H1 (cell line): ENCODE results near the gene LMX1A. TPM values are rescaled to one million over a fixed set of nuclear protein-coding genes. Genes with fewer than 3 reads are reported as not detected.

Experiments used
- CTCF ChIA-PET: fragments of 300-600 bp; sonication (Branson Sonifier 250); formaldehyde crosslinking; loops from one replicate; lab custom pipeline; 2021; ENCODE audit not compliant: partially characterized antibody; lab: Charles Lee
- POLR2A ChIA-PET: fragments of 300-600 bp; sonication (Branson Sonifier 250); formaldehyde crosslinking; loops from one replicate; lab custom pipeline; 2021; ENCODE audit warnings: inconsistent platforms; ENCODE audit not compliant: partially characterized antibody; lab: Charles Lee
- DNase-seq, 2 experiments: peaks; one replicate each; pipeline versions ENCODE4 v3.0.0 to v3.0.0-alpha.2; 2010 to 2022; ENCODE audit warnings: low spot score in 2 of 2, low read depth in 1 of 2, mixed read lengths in 1 of 2
- FAIRE-seq: peaks from 2 replicates; lab custom pipeline; 2011; peaks lifted over from hg19 to GRCh38; lab: Jason Lieb, UNC
- H2AFZ ChIP-seq: 2 replicates; pipeline ENCODE4 v1.8.1; 2012; ENCODE audit warnings: low read length, inconsistent platforms
- H2AK5ac ChIP-seq: 2 replicates; pipeline ENCODE4 v1.6.1; 2013; ENCODE audit warnings: low read depth, low read length
- H2BK120ac ChIP-seq: replicated peaks from 2 replicates; pipeline ENCODE3; 2013; ENCODE audit warnings: low read depth, low read length, inconsistent platforms
- H2BK12ac ChIP-seq: 2 replicates; pipeline ENCODE4 v1.6.1; 2013; ENCODE audit warnings: low read depth, low read length
- H2BK15ac ChIP-seq: 2 replicates; pipeline ENCODE4 v1.6.1; 2013; ENCODE audit warnings: low read length
- H2BK20ac ChIP-seq: 2 replicates; pipeline ENCODE4 v1.6.1; 2013; ENCODE audit warnings: low read length
- H2BK5ac ChIP-seq: 2 replicates; pipeline ENCODE4 v1.6.1; 2013; ENCODE audit warnings: low read depth, low read length
- H3K14ac ChIP-seq: 2 replicates; pipeline ENCODE4 v1.6.1; 2013; ENCODE audit warnings: inconsistent platforms; ENCODE audit not compliant: insufficient read length
- H3K18ac ChIP-seq: 2 replicates; pipeline ENCODE4 v1.6.1; 2013; ENCODE audit warnings: low read length; ENCODE audit errors: extremely low read depth
- H3K23ac ChIP-seq: 2 replicates; pipeline ENCODE4 v1.6.1; 2013; ENCODE audit warnings: inconsistent platforms; ENCODE audit not compliant: insufficient read length
- H3K23me2 ChIP-seq: 2 replicates; pipeline ENCODE4 v1.6.1; 2013; ENCODE audit warnings: low read depth, low read length
- H3K27ac ChIP-seq: 2 replicates; pipeline ENCODE4 v1.6.1; 2011; ENCODE audit warnings: low read depth, low read length, inconsistent platforms
- H3K27me3 ChIP-seq, 4 experiments: replicated peaks in 1 of 4; 1 replicate in 1 of 4; 2 replicates in 3 of 4; pipeline versions ENCODE4 v1.6.1 to v1.8.1; 2011 to 2013; ENCODE audit warnings: low read length in 3 of 4, mild to moderate bottlenecking in 3 of 4, inconsistent platforms in 2 of 4, mixed read lengths in 2 of 4, moderate library complexity in 1 of 4; ENCODE audit not compliant: control insufficient read depth in 3 of 4, insufficient read depth in 3 of 4; ENCODE audit errors: extremely low read depth in 1 of 4
- H3K36me3 ChIP-seq, 4 experiments: 2 replicates each; pipeline versions ENCODE4 v1.6.1 to v1.8.1; 2011 to 2013; ENCODE audit warnings: mild to moderate bottlenecking in 4 of 4, low read length in 3 of 4, moderate library complexity in 2 of 4, control low read depth in 1 of 4, inconsistent platforms in 1 of 4; ENCODE audit not compliant: insufficient read depth in 4 of 4, control insufficient read depth in 2 of 4
- H3K4ac ChIP-seq: replicated peaks from 2 replicates; pipeline ENCODE3; 2013; ENCODE audit warnings: low read length, low read depth, mixed read lengths, inconsistent platforms; ENCODE audit not compliant: insufficient read length
- H3K4me1 ChIP-seq, 4 experiments: replicated peaks in 1 of 4; 1 replicate in 1 of 4; 2 replicates in 3 of 4; pipeline versions ENCODE4 v1.6.1 to v1.8.1; 2011 to 2013; ENCODE audit warnings: low read length in 3 of 4, inconsistent platforms in 2 of 4, mixed read lengths in 1 of 4; ENCODE audit not compliant: insufficient read depth in 4 of 4, control insufficient read depth in 3 of 4
- H3K4me2 ChIP-seq, 2 experiments: 2 replicates each; pipeline versions ENCODE4 v1.6.1 to v1.8.1; 2011 to 2013; ENCODE audit warnings: low read depth in 2 of 2, low read length in 2 of 2, control low read depth in 1 of 2, inconsistent platforms in 1 of 2, mild to moderate bottlenecking in 1 of 2; ENCODE audit not compliant: insufficient read depth in 1 of 2
- H3K4me3 ChIP-seq, 4 experiments: fragments of 200-600, 300-600 bp in 1 of 4; sonication (generic), shearing (Covaris generic), sonication (Bioruptor Twin) in 1 of 4; 2 replicates each; pipeline versions ENCODE4 v1.5.1 to v1.8.1; 2011 to 2016; ENCODE audit warnings: low read length in 4 of 4, low read depth in 3 of 4, control low read depth in 2 of 4, inconsistent platforms in 2 of 4, mild to moderate bottlenecking in 2 of 4, mixed read lengths in 1 of 4, moderate library complexity in 1 of 4; ENCODE audit not compliant: insufficient read depth in 2 of 4; ENCODE audit errors: extremely low read depth in 1 of 4
- H3K56ac ChIP-seq: replicated peaks from 2 replicates; pipeline ENCODE3; 2013; ENCODE audit warnings: low read depth, mild to moderate bottlenecking, mixed read lengths, low read length, inconsistent platforms; ENCODE audit not compliant: insufficient read length
- H3K79me1 ChIP-seq: 2 replicates; pipeline ENCODE4 v1.6.1; 2013; ENCODE audit warnings: low read depth, low read length, control low read depth
- H3K79me2 ChIP-seq, 2 experiments: 2 replicates each; pipeline versions ENCODE4 v1.6.1 to v1.8.1; 2012 to 2013; ENCODE audit warnings: low read length in 2 of 2, mild to moderate bottlenecking in 2 of 2, inconsistent platforms in 1 of 2; ENCODE audit not compliant: insufficient read depth in 2 of 2, control insufficient read depth in 1 of 2
- H3K9ac ChIP-seq, 4 experiments: replicated peaks in 1 of 4; 1 replicate in 1 of 4; 2 replicates in 3 of 4; pipeline versions ENCODE4 v1.6.1 to v1.8.1; 2011 to 2013; ENCODE audit warnings: low read depth in 3 of 4, low read length in 3 of 4, control low read depth in 2 of 4, mild to moderate bottlenecking in 2 of 4, moderate library complexity in 2 of 4, inconsistent platforms in 1 of 4; ENCODE audit errors: extremely low read depth in 1 of 4
- H3K9me3 ChIP-seq, 2 experiments: 2 replicates each; pipeline versions ENCODE4 v1.6.1 to v1.8.1; 2012 to 2013; ENCODE audit warnings: mild to moderate bottlenecking in 2 of 2, moderate library complexity in 2 of 2, control low read depth in 1 of 2, inconsistent platforms in 1 of 2, low read depth in 1 of 2, low read length in 1 of 2, mixed read lengths in 1 of 2; ENCODE audit not compliant: insufficient read depth in 2 of 2
- H4K20me1 ChIP-seq, 2 experiments: replicated peaks in 1 of 2; 2 replicates each; pipeline versions ENCODE3 to v1.8.1; 2011 to 2013; ENCODE audit warnings: inconsistent platforms in 2 of 2, low read length in 2 of 2, mild to moderate bottlenecking in 1 of 2; ENCODE audit not compliant: insufficient read depth in 2 of 2, control insufficient read depth in 1 of 2
- H4K5ac ChIP-seq: 2 replicates; pipeline ENCODE4 v1.6.1; 2013; ENCODE audit warnings: low read length, low read depth, mixed read lengths, inconsistent platforms; ENCODE audit not compliant: insufficient read length
- H4K8ac ChIP-seq: 2 replicates; pipeline ENCODE4 v1.8.0; 2013; ENCODE audit warnings: mild to moderate bottlenecking, moderate library complexity, low read length, inconsistent platforms; ENCODE audit not compliant: insufficient read depth; ENCODE audit errors: extremely low read depth
- H4K91ac ChIP-seq: replicated peaks from 2 replicates; pipeline ENCODE3; 2013; ENCODE audit warnings: low read length, mixed read lengths, inconsistent platforms; ENCODE audit not compliant: insufficient read length
- CBX8 ChIP-seq: fragments of 300-800, 300-1000 bp; sonication (generic); IDR thresholded peaks from 2 replicates; pipeline ENCODE4 v1.7.1; 2016; ENCODE audit warnings: low read depth, low read length, borderline replicate concordance
- CHD1 ChIP-seq: IDR thresholded peaks from 2 replicates; pipeline ENCODE4 v1.6.1; 2012; ENCODE audit warnings: low read depth, low read length, improper control_type of control experiment
- E2F6 ChIP-seq: IDR thresholded peaks from 2 replicates; pipeline ENCODE4 v1.6.1; 2012; ENCODE audit warnings: inconsistent platforms
- FOSL1 ChIP-seq: IDR thresholded peaks from 2 replicates; pipeline ENCODE4 v1.6.1; 2011; ENCODE audit warnings: mild to moderate bottlenecking, low read depth, low read length, moderate library complexity; ENCODE audit not compliant: insufficient read depth
- GABPA ChIP-seq: IDR thresholded peaks from 2 replicates; pipeline ENCODE4 v1.6.1; 2011; ENCODE audit warnings: mild to moderate bottlenecking, low read length, moderate library complexity, borderline replicate concordance; ENCODE audit not compliant: insufficient read depth
- JUND ChIP-seq: IDR thresholded peaks from 2 replicates; pipeline ENCODE4 v1.6.1; 2011; ENCODE audit warnings: mild to moderate bottlenecking, improper control_type of control experiment, low read length
- KDM4A ChIP-seq: IDR thresholded peaks from one replicate; pipeline ENCODE4 v1.7.1; 2012; ENCODE audit warnings: low read depth, mild to moderate bottlenecking, moderate library complexity, low read length, inconsistent platforms; ENCODE audit not compliant: severe bottlenecking
- NANOG ChIP-seq: IDR thresholded peaks from 2 replicates; pipeline ENCODE4 v1.6.1; 2011; ENCODE audit warnings: low read length, low read depth, mild to moderate bottlenecking, inconsistent platforms; ENCODE audit not compliant: insufficient read depth, poor library complexity, severe bottlenecking
- RAD21 ChIP-seq, 2 experiments: IDR thresholded peaks in 1 of 2; conservative IDR thresholded peaks in 1 of 2; 2 replicates each; pipeline ENCODE4 v1.6.1; 2011; ENCODE audit warnings: low read depth in 2 of 2, low read length in 2 of 2, improper control_type of control experiment in 1 of 2, inconsistent platforms in 1 of 2, mild to moderate bottlenecking in 1 of 2, moderate library complexity in 1 of 2
- RBBP5 ChIP-seq: IDR thresholded peaks from 2 replicates; pipeline ENCODE4 v1.7.1; 2012; ENCODE audit warnings: low read depth, mild to moderate bottlenecking, inconsistent platforms, low read length, moderate library complexity, borderline replicate concordance
- RFX5 ChIP-seq: IDR thresholded peaks from 2 replicates; pipeline ENCODE4 v1.6.1; 2011; ENCODE audit warnings: low read depth, low read length, improper control_type of control experiment, borderline replicate concordance
- SP1 ChIP-seq: IDR thresholded peaks from 2 replicates; pipeline ENCODE4 v1.6.1; 2011; ENCODE audit warnings: low read depth, low read length
- TCF12 ChIP-seq: IDR thresholded peaks from 2 replicates; pipeline ENCODE4 v1.6.1; 2011; ENCODE audit warnings: low read depth, mild to moderate bottlenecking, low read length
- WGBS, 2 experiments: shearing (Covaris generic) in 1 of 2; methylation state at CpG; one replicate each; pipeline versions ENCODE4 v1.1.6 to v1.1.7; 2013 to 2015; ENCODE audit warnings: low lambda C conversion rate in 2 of 2, mixed read lengths in 2 of 2, inconsistent platforms in 1 of 2, low coverage in 1 of 2, missing lambda C conversion rate in 1 of 2; ENCODE audit not compliant: insufficient replicate concordance in 2 of 2, insufficient coverage in 1 of 2, insufficient read length in 1 of 2; ENCODE audit errors: extremely low coverage in 1 of 2, missing lambda C conversion rate in 1 of 2; 5-methylcytosine and 5-hydroxymethylcytosine counted together
- polyA plus RNA-seq, 7 experiments: library from polyadenylated mRNA; depleted of rRNA in 3 of 7; stranded (reverse) in 5 of 7; unstranded in 2 of 7; fragments of >200 nt in 5 of 7; fragments of 200-250 nt in 2 of 7; gene quantifications; 1 replicate in 5 of 7; 2 replicates in 1 of 7; 4 replicates in 1 of 7; pipeline versions ENCODE4 v1.2.1 to v1.2.3, GENCODE V29; 2011 to 2013; ENCODE audit warnings: missing spikeins in 2 of 7, mixed read lengths in 2 of 7
- total RNA-seq: library from RNA; stranded (reverse); fragmentation: NEBNext Ultra II Directional; extraction: Animal tissue kit (Norgen Biotek cat#: 25700); gene quantifications from 2 replicates; pipeline ENCODE4 v1.2.1, GENCODE V29; 2021

The LMX1A gene
- total and polyA plus RNA-seq, 2 of the 8 experiments (the other 6 are each of a cell fraction or from before 2014, with no cell fraction given) = not detected

- no peak overlapping the region for H3K27ac ChIP-seq
- no peak overlapping the region for H3K18ac ChIP-seq
- no peaks in the 10 kb centered on the region for H4K20me1 ChIP-seq
- H2BK15ac ChIP-seq = no peak overlapping the region
- H3K23ac ChIP-seq = no peak overlapping the region
- no peaks in the 10 kb centered on the region for H3K79me1 ChIP-seq
- no peak overlapping the region for H2BK20ac ChIP-seq
- H3K9ac ChIP-seq = no peak overlapping the region
- no peak overlapping the region for H3K14ac ChIP-seq
- H3K56ac ChIP-seq = no peak overlapping the region
- no peaks in the 10 kb centered on the region for H3K36me3 ChIP-seq
- ChIA-PET CTCF (interaction anchor here (0.6 to 1.7 kb wide), 8 partner anchors 8 to 111 kb away, joined by 3 to 4 read pairs (median 3); no protein-coding TSS in a partner anchor), POLR2A (no interaction called here)
- 88% methylated on average over 2 of the region's 2 CpGs; no CpG with 5 or more reads in 1 of the 2 experiments for WGBS, 2 experiments
- 0 out of 7 replicates have a peak, but pooled peaks cover 0 to 2% (median 0%) of the 10 kb centered on the region in 4 experiments for H3K4me1 ChIP-seq
- H2BK12ac ChIP-seq = no peak overlapping the region
- H2AFZ ChIP-seq = no peak overlapping the region
- H2BK120ac ChIP-seq = no peak overlapping the region
- H3K4ac ChIP-seq = no peak overlapping the region
- H2BK5ac ChIP-seq = no peak overlapping the region
- peak overlapping the region; percentile 15; the same call in 1 of the 2 replicates for H4K8ac ChIP-seq
- no peaks in the 10 kb centered on the region for H3K27me3 ChIP-seq
- H3K4me3 ChIP-seq = no peak overlapping the region
- H3K23me2 ChIP-seq = no peaks in the 10 kb centered on the region
- no peak overlapping the region for H4K5ac ChIP-seq
- H3K9me3 ChIP-seq = no peaks in the 10 kb centered on the region
- H2AK5ac ChIP-seq = no peak overlapping the region
- H3K79me2 ChIP-seq = no peaks in the 10 kb centered on the region
- no peak overlapping the region for H3K4me2 ChIP-seq
- FAIRE-seq (no peak), DNase-seq (no peak)
- no peak overlapping the region for H4K91ac ChIP-seq
- TF ChIP-seq KDM4A = no peak
- TF ChIP-seq RBBP5 = no peak
- TF ChIP-seq SP1 = no peak
- no peak for TF ChIP-seq RFX5
- no peak for TF ChIP-seq FOSL1
- TF ChIP-seq GABPA = no peak
- no peak for TF ChIP-seq JUND
- TF ChIP-seq TCF12 = no peak
- no peak for TF ChIP-seq CBX8
- no peak for TF ChIP-seq NANOG
- TF ChIP-seq RAD21 (IDR thresholded peaks at IDR 0.05 in 1 of 2, conservative IDR thresholded peaks at IDR 0.05 in 1 of 2; ENCODE audit: low read depth in 2 of 2, low read length in 2 of 2) = no peak
- TF ChIP-seq E2F6 = no peak
- no peak for TF ChIP-seq CHD1
Measured at GRCh38 chr1:165173409-165173808, 183.1 kb downstream of the LMX1A start.
